Left cardiac atrium (tissue), 4 donors: ENCODE results near the gene TMEM231. TPM values are rescaled to one million over a fixed set of nuclear protein-coding genes. Genes with fewer than 3 reads are reported as not detected.
A peak's percentile ranks its signal among the peaks of the same experiment; 100 is the strongest.
"Not testable (repeated sequence)": the region's sequence is repeated elsewhere in the genome, so short reads cannot be mapped to it uniquely, and the experiment has no call there.

Experiments used
- ATAC-seq, 2 donors: fragments of 200-7000 bp; cut with Tn5 transposase; one replicate each; pipeline ENCODE4 v1.9.1; 2020; ENCODE audit warnings: mild to moderate bottlenecking in 2 of 2, moderate library complexity in 2 of 2
- DNase-seq: peaks from one replicate; pipeline ENCODE4 v3.0.0-alpha.2; 2020
- intact Hi-C, 2 donors: fragments of 100-400 bp; cut with DNase I; formaldehyde crosslinking; loops; one replicate each; pipeline versions ENCODE4 v1.14.1 to v1.15.1; 2022 to 2023
- long read RNA-seq: library from polyadenylated mRNA; unstranded; transcript quantifications from one replicate; pipeline ENCODE4 v2.0.0, GENCODE V29; 2021
- total RNA-seq, 2 donors: library from RNA; stranded (reverse); fragmentation: NEBNext Ultra II Directional; extraction: Animal tissue kit (Norgen Biotek cat#: 25700); gene quantifications; one replicate each; pipeline ENCODE4 v1.2.1, GENCODE V29; 2021
- donor health status: DM: no; HTN: yes; CAD: no.
- donor health status: DM: no; HTN: yes; CAD: no; lungs with severe emphysema.
- donor health status: DM: yes; HTN: yes; CAD: no.
- donor health status: Dilated cardiomyopathy.

TMEM231 gene, protein sequence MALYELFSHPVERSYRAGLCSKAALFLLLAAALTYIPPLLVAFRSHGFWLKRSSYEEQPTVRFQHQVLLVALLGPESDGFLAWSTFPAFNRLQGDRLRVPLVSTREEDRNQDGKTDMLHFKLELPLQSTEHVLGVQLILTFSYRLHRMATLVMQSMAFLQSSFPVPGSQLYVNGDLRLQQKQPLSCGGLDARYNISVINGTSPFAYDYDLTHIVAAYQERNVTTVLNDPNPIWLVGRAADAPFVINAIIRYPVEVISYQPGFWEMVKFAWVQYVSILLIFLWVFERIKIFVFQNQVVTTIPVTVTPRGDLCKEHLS
- total RNA-seq: 1 to 10 TPM; 5.6 to 7.3 TPM
- long read RNA-seq, full-length matches to known transcripts: 24 of 33 reads
- long read RNA-seq, partial matches to known transcripts: 3 of 33 reads
- long read RNA-seq, other reads (novel, unspliced or antisense): 6 of 33 reads

DNA sequence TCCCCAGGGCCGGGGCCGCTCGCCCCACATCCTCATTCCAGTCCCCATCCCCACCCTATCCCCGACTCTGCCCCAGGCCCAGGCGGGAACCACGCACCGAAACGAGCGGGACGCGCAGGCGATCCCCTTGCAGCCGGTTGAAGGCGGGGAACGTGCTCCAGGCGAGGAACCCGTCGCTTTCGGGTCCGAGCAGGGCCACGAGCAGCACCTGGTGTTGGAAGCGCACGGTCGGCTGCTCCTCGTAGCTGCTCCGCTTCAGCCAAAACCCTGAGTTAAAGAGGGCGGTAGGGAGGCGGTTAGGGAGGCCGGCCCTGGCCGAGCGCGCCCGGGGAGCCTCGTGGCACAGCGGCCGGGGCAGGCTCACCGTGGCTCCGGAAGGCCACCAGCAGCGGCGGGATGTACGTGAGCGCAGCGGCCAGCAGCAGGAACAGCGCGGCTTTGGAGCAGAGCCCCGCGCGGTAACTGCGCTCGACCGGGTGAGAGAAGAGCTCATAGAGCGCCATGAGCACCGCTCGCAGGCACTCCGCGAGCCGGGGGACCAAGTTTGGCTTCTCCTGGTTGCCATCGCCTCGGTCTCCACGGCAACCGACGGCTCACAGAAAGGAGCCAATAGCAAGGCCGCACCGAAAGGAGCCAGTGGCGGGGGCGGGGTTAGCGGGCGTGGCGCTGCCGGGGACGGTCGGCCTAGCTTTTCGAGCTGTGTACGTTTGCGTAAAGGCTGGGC, at the start of gene TMEM231:
TSS of gene TMEM231 (minus strand) at position 546 of the 724 bp plus-strand sequence. CDS start at position 503, 43 bp downstream.
- ATAC-seq (peak; percentile 97), DNase-seq (peak; percentile 99)
- intact Hi-C loops: loop anchor here in 1 of 2 donors (2.0 kb wide), 1 partner anchor 67 kb away; the partner anchor contains the start of gene ADAT1

DNA sequence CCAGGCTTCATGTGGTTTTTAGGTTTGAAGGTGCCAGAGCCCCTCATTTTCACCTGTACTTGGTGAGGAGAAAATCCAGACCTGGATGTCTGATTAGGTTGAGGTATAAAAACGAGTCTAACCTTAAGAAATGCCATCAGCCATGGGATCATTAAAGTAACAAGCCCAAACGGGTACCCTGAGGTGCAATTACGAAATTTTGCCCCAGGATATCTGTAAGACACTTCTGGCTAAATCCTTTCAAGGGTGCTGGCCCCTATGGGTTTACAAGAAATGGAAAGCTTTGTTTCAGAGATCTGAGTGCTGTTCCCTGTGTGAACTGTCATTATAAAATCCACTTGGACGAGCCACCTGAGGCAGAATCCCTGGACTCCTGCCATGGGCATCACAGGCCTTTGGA, 47.2 kb upstream of the TMEM231 start:
- ATAC-seq (no peak), DNase-seq (no peak)
- intact Hi-C loops: no loop called here

DNA sequence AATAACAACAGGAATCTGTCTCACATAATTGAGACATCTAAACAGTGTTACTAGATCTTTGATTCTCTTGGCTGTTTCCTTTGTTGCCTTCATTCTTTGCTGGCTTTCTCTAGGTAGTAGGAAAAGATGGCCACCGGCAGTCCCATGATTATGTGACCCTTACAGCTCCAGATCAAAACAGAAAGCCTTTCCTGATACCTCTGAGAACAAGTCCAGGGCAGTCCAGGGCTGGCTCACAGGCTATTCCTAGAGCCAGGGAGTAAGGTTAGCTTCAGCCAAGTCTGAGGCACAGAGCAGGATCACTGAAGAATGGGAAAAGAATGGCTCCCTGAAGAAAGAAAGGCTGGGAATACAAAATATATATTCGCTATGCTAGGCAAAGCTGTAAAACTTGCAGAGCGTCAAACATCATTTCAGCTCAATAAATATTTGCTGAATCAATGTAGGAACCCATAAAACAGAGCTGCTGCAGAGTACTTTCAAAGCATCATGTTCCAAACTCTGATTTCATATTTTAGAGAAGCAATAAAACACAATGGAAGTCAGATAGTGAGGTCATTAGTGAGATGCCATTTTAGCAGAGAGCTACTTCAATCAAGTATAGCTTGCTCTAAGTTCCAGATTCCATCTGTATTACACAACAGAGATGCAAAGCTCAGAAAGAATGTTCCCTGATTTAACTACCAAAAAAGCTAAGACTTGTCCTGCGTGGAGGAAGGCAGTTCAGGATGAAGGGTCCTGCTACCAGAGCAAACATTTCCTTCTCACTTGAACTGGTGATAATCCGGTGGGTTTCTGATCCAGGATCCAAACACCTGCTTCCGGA, 43.6 kb upstream of the TMEM231 start:
- DNase-seq (no peak), ATAC-seq (no peak)
- intact Hi-C loops: no loop called here

DNA sequence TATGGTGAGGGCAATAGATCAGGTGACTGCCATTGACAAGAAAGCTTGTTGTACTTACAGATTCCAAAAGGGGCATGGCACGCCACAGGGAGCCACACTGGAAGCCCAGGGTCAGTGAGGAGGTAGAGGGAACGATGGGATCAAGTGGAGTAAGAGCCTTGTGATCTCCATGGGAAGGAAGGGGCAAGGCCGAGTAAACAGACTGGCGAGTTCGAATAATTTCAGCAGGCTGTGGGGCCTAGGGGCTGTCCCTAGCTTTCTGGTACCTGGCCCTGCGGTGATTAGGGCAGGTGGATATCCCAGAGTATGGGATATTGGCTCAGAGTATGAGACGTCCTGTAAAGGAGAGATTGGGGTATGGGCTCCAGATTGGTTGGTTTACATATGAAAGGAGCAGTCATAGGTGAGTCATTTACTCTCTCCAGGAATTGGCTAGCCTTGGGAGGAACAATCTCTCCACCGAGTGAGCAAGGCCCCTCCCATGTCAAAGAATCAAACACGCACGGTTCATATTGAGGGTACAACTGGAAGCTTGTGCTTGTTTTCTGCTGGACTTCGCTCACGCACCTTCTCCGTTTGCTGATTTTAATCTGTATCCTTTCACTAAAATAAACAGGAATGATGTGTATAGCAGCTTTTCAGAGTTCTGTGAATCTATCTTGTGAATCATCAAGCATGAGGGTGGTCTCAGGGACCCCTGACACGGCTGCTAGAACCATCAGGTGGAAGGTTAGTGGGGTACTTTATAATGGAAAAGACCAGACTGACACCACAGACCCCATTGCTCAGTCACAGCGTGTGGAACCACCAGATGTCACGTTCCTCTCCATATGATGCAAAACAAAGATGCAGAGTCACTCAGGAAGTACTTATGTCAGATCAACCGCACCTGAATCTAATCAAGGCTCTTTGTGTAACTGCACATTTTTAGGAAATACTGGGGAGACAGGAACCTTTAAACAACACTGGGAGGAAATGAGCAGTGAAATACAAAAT, 38.1 kb upstream of the TMEM231 start:
- no peak for DNase-seq
- intact Hi-C loops: no loop called here
- no peak for ATAC-seq

DNA sequence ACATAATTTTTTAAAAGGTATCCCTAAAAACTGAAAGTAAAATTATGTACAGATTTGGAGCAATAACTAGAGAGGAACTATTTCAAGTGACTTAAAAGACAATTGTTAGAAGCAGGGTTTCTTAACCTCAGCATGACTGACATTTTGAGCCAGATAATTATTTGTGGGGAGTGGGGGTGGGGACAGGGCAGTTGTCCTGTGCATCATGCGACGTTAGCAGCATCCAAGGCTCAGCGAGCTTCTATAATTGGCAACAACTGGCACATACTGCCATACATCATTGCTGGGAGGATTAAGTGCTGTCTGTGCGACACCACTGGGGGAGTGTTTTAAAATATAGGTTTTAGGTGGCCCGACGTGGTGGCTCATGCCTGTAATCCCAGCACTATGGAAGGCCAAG, 37.3 kb upstream of the TMEM231 start:
- intact Hi-C loops: no loop called here
- no peak for ATAC-seq
- DNase-seq: no peak

DNA sequence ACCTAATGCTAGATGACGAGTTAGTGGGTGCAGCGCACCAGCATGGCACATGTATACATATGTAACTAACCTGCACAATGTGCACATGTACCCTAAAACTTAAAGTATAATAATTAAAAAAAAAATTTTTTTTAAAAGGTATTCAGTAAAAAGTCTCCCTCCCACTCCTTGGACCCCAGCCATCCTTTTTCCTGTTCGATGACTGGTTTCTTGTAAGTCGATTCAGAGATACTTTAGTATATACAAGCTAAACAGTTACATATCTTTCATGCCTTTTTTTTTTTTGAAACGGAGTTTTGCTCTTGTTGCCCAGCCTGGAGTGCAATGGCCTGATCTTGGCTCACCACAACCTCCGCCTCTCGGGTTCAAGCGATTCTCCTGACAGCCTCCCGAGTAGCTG, 35.9 kb upstream of the TMEM231 start:
- ATAC-seq, intact Hi-C loops, DNase-seq: not testable (repeated sequence)

DNA sequence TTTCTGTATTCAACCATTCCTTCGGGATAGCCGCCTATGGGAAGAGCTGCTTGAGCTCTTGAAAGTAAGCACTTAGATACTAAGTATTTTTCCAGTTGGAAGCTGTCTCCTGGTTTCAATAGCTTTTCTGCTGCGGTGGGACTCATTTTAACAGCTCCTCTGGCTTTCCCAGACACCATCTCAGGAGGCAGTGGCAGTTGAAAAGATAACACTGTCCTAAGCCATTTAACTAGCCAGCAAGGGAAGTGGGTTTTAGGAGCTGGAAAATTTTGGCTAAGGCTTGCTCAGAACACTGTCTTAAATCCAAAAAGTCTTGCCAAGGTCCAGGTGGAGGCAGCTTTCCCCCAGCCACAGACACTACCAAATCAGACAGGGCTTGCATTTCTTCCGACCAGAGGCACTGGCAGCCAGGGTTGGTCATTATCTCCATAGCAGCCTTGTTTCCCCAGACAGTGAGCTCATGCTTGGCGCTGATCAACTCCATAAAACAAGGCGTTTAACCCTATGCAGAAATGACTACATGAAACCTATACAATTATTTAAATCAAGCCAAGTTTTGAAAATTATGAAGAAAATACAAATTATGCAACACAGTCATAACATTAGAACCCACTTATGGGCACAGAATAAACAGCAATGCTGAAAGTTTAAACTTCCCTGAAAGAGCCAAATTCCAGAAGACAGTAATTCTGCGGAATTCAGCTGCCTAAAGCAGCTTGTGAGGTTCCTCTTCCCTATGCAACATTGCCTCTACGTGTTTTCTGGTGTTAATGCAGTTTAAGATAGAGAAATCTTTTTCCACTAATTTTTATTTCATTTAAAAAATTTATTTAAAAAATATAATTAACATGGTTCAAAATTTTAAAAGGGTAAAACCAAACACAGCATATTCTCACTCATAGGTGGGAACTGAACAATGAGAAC, 35.1 kb upstream of the TMEM231 start:
- peak; percentile 92 to 94 for ATAC-seq
- peak; percentile 81 for DNase-seq
- intact Hi-C loops: no loop called here

DNA sequence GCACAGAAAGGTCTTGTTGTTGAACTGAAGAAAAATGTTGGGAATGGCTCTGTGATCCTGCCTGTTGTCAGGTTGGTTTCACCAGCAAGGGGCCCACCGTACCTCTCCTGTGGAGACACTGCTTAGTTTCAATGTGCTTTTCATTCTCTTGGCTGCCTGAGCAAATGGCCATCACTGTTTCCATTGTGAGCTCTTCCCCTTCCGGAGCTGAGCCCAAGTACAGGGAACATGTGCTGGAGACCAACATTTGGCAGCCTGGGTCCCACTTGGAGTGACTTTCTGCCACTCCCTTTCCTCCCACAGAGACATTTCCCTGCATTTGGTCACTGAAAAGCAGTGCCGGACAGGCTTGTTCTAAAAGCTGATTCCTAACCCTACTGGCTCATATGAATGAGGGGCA, 33.3 kb upstream of the TMEM231 start:
- DNase-seq: peak; percentile 84
- intact Hi-C loops: no loop called here
- peak; percentile 54 to 61 for ATAC-seq

DNA sequence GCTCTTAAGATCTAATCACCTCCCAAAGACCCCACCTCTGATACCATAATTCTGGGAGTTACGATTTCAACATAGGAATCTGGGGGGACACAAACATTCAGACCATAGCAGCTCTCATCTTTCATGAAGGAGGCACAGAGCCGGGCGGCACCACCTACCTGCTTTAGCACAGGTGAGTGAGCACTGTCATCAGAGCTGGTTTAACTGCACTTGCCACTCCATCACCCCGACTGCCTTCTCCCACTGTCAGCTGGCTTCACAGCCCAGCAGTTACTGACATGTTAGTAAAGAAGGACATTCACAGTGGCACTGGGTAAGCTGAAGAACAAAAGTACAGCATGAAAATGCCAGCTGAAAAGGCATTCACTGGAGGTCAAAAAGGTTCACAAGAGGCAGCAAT, 32.7 kb upstream of the TMEM231 start:
- ATAC-seq (no peak), DNase-seq (no peak)
- intact Hi-C loops: no loop called here

DNA sequence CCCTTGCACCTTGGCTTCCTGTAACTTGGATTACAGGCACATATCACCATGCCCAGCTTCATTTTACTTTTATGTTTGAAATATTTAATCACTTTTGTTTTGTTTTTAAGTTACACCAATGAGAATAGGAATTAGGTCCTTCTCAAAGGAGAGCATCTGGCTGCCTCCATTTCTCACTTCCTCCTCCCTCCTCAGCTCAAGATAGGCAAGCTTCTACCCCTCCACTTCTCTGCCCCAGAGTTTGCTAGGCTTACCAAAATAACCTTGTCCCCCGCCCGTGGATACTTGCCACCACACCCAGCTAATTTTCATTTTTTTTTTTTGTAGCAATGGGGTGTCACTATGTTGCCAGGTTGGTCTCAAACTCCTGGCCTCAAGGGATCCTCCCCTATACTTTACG, 28.1 kb upstream of the TMEM231 start:
- ATAC-seq (no peak), DNase-seq (no peak)
- intact Hi-C loops: no loop called here

DNA sequence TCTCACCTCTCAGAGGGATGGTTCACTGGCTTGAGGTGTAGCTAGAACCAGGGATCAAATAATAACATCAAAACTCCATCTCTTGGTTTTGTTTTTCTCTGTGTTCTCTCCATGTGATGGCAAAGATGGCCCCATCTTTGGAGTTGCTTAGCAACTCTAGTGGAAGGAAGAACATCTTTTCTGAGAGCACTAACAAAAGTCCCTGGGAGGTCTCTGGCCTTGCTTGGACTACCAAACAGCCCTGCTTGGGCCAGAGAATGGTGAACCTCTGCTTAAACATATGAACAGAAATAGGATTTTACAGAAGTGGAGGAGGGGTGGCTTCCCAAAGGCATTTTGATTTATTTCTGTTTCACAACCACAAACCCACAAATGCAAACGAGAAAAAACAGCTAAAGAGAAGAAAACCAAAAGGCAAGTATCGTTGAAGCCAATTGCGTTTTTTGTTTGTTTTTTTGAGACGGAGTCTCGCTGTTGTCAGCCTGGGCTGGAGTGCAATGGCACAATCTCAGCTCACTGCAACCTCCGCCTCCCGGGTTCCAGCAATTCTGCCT, 23.3 kb upstream of the TMEM231 start:
- ATAC-seq (no peak), DNase-seq (no peak)
- intact Hi-C loops: no loop called here

DNA sequence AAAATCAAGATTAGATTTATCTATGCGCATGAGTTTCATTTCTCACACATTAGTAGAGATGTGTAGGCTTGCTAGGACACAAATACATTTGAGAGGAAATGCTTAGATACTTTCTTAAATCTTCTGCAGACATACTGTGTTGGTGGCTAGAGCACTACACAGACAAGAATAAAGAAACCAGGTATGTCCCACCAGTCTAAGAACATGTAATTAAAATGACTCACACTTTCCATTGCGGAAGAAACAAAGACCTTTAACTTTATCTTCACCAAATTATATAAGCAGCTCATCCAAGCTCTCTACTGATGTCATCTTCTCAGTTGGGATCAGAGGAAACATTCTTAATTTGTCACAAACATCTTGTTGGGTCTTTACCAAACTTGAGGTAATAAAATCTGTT, 22.7 kb upstream of the TMEM231 start:
- DNase-seq (no peak), ATAC-seq (no peak)
- intact Hi-C loops: no loop called here

DNA sequence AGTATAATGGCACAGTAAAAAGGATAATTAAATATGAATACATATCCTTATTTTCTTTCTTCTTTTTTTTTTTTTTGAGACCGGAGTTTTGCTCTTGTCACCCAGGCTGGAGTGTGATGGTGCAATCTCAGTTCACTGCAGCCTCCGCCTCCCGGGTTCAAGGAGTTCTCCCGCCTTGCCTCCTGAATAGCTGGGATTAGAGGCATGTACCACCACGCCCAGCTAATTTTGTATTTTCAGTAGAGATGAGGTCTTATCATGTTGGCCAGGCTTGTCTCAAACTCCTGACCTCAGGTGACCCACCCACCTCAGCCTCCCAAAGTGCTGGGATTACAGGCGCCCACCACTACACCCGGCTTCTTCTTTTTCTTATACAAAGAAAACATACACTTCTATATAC, 22.2 kb upstream of the TMEM231 start:
- no peak for DNase-seq
- intact Hi-C loops: no loop called here
- no peak for ATAC-seq

DNA sequence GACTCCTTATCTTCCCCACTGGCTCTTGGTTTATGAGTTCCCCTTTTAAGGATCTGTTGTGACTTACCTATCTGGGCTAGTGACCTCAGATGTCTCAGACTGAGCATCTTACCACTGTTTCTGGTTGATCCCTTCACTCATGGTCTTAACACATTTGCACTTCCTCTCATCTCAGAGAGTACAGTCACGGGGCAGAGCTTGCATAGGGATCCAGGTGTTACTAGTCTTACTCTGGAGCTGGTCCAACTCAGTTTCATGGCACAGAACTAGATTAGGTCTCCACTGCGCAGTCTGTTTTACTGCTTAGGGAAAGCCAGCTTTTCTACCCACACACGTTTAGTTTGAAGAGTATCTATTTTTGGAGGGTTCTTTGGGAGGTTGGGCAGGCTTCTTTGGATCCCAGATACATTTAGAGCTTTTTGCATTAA, 20.3 kb upstream of the TMEM231 start:
- DNase-seq: no peak

DNA sequence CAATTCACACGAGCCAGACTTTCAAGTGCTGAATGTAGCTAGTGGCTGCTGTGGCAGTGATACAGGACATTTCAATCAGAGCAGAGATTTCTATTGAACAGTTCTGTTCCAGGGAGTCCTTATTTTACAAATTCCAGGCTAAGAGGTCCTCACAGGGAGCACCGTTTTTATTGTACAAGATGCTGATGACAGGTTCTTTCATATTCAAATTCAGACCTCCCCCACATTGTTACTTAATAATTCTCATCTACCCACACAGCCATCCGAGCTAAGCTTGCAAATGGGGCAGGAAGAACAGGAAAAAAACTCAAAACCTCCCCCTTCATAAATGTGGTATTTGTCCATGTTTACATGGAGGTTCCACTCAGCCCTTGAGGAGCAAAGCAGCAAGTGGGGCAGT, 19.9 kb upstream of the TMEM231 start:
- intact Hi-C loops: no loop called here
- ATAC-seq: no peak
- DNase-seq: no peak

More for the DNA sequence above, 20.3 kb upstream of the TMEM231 start:
- intact Hi-C loops: no loop called here
- ATAC-seq: no peak

DNA sequence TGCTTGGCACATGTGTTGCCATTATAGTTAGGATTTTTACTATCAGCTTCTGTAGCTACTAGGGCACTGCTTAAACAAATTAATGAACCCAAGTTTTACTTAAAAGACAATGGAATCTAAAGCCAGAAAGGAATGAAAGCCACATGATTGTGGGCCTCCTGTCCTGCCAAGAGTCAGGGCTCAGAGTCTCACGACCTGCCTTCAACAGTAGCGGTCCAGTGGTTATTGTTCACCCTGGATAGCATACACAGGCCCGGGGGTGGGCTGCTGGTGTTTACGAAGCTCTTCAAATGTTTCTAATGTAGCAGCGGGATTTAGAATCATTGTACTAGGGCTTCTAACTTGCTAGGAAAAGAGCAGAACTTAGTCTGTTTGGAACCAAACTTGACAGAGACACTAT, 17.9 kb upstream of the TMEM231 start:
- no peak for ATAC-seq
- intact Hi-C loops: no loop called here
- DNase-seq: no peak

DNA sequence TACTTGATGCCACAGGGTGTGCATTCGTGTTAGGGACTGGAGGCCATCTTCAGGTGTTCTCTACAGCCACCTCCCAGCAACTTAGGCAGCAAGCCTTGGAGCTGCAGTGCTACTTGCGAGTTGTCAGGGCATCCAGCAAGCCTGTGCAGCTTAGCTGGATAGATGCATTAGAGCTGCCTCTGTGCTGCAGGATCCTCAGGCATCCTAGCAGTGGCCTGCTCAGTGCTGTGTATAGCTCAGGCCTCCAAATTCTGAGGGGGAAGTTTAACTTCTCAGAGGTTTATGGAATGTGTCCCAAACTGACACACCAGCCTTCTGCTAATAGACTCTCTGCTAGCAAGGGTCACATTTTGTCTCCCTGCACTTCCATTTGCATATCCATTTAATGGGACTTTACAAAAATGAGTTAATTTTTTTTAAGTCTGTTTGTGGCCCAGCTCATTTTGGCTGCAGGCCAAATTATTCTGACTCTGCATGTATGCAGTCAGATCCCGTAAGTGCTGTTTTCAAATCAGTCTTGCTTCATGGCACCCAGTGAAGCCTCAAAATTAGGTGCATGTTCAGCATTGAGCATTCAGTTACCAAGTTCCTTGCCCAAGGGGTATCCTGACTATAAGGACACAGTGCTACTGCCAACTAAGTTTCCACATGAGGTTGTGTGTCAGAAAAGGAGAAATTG, 17.0 kb upstream of the TMEM231 start:
- DNase-seq (no peak), ATAC-seq (no peak)
- intact Hi-C loops: no loop called here
